ENCODE measurements around the gene CPNE9.

The CPNE9 gene

DNA sequence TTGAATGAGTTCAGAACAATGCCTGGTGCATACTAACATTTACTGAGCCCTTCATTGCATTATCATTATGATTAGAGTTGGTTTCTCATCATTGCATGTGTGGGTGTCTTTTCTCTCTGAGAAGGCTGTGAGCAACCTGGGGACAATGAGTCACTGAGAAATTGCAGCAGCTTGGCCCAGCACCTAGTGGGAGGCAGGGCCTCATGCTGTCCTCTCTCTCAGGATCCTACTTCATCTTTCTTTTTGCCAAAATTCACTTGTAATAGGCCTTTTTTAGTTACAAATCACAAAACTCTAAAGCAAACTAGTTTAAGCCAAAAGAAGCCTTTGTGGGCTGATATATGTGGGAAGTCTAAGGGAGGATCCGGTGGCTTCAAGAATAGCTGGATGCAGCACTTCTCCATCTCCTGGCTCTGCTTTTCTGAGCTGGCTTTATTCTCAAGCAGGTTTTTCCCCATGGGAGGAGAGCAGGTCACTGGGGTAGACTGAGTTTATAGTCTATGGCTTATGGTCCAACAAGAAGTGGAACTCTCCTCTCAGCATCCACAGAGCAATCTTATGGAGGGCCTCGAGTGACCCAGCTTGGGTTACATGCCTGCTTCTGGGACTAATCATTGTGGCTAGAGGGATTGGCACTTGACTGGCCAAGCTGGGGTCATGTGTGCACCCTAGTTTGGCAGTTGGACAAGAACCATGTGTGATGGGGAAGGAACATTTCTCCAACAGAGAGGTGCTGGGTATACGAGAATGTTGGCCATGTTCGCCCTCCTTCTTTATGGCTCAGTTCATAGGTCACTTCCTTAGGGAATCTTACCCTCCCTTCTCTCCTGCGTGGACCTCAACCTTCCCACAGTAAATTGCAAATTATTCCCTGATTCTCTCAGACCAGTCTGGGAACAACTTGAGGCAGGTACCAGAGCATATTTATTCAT, 74.8 kb downstream of the CPNE9 start:
- DNase-seq (ENCODE audit: low read depth in 2 of 2): peak; percentile 31 to 40

DNA sequence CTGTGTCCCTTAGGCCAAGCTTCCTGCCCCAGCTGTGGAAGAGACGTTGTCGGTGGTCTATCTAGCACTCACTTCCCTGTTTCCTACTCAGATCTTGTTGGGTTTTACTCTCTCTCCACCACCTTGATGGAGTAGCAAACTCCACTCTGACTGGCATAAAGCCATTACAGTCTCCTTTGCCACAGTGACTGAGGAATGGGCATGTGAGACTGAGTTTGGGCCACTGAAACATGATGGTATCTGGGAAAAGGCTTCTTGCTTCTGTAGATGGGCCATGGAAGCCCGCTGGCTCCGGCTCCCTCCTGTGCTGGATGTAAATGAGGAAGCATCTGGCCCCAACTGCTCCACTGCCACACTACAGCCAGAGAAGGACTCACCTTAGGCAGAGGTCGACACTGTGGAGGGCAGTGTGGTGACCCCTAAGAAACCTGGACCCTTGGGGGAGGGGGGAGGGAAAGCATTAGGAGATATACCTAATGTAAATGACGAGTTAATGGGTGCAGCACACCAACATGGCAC, 75.5 kb downstream of the CPNE9 start:
- DNase-seq (ENCODE audit: low read depth in 2 of 2): no peak

Data from stimulated activated CD4-positive, alpha-beta T cell treated with anti-CD3 and anti-CD28 coated beads, Interleukin-1b, Interleukin-23, amount 100 ng/mL, for 4 hours (primary cell).